Measurements from ENCODE around the gene DUS4L.
A peak's percentile ranks its signal among the peaks of the same experiment; 100 is the strongest.

Gene DUS4L

DNA sequence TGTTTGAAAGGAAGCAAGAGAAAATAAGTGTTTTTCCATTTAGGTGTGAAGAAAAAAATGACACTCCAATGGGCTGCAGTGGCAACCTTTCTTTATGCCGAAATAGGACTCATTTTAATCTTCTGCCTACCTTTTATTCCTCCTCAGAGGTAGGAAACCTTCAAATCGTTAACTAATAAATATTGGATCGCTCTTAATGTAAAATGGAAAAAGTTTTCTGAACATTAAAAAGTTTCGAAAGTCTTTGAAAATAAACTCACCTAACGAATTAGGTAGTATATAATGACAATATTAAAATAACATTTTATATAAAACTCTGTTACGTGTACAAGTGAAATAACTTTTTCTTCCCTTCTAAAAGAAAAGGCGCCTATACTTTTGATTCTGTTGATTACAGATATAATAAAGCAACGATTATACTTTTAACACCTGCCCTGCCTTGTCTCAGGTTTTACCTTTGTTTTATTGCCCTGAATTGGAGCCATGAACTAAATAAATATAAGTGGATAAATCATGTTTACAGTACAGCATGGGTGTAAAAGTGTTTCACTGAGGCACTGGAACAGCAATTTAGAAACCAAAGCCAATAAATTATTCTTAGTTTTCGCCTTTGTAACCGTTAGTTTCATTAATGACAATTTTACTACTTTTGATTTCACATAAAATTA, 17.1 kb downstream of the DUS4L start:
- DNase-seq (ENCODE audit: low spot score): no peak

DNA sequence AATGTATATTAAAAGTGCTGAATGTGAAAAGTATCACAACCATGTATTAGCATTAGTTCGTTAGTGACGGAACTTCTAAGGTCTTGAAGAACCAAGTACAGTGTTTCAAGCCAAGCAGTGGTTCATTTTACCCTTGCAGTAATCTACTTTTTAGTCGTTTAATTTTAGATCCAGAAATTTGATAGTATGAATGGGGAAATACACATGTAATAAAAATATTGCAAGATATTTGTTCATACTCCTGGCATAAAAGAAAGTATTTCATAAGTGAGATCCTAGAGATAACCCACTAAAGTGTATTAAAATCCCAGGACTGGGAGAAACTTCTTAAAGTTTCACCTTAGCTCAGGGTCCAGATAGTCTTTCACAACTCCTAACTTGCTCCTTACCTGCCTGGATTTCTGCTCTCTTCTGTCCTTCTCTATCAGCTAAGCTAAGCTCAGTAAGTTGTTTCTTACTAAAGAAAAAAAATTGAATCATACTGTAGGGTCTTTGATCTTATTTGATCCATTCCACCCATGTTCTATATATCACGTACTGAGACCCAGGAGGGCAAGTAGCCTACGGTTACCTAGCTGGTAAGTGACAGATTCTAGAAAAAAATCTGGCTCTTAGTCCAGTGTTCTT, 17.7 kb downstream of the DUS4L start:
- DNase-seq (ENCODE audit: low spot score): no peak

DNA sequence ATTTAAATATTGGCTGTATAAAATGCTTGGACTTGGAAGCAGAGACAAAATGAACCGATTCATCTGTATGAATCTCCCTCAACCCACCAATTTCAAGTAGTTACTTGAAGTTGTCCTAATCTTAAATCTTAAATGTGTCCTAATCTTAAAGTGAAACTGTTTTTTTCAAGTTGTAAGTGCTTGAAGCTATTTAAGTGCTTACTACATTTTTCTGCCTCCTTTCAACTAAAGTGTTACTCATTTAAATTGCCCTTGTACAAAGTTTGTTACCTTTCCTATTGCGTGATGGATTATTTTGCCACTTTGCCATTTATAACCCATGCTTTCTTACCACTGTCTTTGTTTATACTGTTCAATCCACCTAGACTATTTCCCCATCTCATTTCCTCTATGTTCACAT, 19.1 kb downstream of the DUS4L start:
- DNase-seq (ENCODE audit: low spot score): no peak

DNA sequence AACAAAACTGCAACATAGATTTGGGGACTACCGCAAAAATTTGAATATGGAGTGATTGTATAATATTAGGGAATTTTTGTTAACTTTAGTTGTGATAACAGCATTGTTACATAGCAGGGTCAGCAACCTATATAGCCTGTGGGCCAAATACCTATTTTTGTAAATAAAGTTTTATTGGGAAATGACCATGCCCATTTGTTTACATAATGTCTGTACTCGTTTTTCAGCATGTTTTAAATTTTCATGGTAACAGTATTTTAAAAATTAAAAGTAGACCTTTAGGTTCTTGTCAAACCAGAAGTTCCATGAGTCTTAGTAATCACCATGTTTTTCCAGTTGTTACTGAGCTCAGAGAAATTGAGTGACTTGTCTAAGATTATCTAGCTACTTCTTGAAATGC, 20.9 kb downstream of the DUS4L start:
- no peak for DNase-seq (ENCODE audit: low spot score)

DNA sequence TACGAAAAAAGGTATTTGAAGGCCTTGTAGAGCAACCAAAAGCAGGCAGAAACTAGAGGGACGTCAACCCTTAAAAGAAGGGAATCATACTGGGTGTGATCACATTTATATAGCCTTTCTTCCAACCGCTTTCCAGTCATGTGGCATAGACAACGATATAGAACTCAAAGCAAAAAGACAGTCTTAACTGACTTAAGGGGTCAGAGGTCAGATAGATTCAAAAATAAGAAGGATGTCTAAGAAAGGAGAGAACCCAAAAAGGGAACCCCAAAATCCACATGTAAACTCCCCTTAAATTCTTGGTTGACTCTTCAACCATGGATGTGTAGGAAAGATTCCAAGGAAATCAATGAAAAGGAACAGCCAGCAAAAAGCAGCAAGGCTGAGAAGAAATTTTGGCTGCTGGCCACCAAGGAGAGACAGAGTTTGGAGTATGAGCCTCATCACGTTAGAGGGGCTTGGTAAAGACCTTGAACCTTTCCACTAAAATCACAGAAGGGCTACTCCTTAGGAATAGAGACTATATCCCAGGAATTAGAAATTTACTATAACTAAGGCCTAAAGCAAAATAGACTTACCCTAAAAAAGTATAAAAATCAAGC, 24.9 kb downstream of the DUS4L start:
- no peak for DNase-seq (ENCODE audit: low spot score)

DNA sequence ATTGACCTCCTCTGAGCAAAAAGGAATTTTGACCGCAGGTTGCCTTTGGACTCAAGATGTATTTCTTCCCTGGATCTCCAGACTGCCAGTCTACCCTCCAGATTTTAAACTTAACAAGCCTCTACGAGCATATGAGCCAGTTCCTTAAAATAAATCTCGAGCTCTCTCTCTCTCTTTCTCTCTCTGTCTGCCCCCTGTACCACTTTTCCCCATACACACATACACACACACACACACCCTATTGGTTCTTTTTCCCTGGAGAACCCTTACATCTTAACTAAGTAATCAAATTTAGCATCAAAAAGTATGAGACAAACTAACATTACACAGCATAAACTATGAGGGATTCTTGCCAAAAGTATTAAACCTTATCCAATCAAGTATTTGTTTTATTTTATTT, 27.6 kb downstream of the DUS4L start:
- no peak for DNase-seq (ENCODE audit: low spot score)

DNA sequence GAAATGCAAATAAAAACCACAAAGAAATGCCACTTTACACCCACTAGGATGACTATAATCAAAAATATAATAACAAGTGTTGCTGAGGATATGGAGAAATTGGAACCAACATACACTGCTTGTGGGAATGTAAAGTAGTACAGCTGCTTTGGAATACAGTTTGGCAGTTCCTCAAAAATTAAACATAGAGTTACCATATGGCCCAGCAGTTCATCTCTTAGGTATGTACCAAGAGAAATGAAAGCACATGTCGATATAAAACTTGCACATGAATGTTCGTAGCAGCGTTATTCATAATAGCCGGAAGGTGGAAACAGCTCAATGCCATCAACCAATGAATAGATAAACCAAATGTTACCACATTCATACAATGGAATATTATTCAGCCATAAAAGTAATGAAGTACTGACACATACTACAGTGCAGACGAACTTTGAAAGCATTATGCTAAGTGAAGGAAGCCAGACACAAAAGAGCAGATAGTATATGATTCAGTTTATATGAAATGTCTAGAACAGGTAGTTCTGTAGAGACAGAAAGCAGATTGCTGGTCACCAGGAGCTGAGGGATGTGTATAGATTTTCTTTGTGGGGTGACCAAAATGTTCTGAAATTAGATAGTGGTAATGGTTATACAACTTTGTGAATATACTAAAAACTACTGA, 28.7 kb downstream of the DUS4L start:
- no peak for DNase-seq (ENCODE audit: low spot score)

DNA sequence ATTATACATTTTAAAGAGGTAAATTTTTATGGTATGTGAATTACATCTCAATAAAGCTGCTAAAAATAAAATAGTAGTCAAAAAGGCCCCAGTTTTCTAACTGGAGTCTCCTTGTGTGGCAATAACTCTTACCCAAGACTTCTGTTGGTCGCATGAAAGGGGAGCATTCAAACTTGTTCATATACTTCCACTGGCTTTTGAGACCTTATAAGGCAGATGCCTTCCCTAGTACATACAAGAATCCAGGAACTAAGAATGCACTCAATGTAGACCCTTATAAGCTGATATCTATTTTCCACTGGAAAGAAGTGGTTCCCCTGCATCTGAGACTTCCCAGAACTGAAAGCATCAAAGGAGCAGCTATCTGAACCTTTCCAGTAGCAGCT, 29.2 kb downstream of the DUS4L start:
- no peak for DNase-seq (ENCODE audit: low spot score)

DNA sequence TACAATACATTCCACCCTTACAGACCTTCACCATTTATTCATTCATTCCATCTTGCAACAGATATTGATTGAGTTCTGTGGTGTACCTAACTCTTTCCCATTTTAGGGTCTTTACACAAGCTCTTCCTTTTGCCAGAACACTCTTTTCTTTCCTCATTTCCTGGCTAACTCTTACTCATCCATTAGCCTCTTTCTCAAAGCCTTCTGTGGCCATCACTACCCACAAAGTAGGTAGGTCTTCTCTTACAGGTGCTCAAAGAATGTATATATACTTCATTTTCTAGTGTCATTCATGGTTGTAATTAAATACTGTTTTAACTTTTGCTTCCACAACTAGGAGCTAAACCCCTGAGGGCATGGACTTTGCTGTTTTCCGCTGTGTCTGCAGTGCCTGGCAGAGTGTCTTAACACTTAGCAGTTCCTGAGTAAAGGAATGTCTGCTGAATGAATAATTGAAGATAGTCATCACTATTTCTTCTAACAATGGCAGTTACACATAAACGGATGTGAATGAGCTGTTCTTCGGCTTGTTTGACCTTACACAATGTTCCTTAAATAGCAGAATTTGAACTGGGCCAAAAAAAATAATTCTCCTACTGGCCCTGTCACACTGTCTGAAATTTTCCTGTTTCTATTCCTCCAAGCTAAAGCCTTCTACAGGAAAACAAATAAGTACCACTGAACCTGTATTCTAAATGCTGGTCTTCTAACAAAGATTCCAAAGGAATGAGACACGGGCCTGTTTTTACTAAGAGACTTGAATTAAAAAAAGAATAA, 31.4 kb downstream of the DUS4L start:
- peak; percentile 74 for DNase-seq (ENCODE audit: low spot score)

DNA sequence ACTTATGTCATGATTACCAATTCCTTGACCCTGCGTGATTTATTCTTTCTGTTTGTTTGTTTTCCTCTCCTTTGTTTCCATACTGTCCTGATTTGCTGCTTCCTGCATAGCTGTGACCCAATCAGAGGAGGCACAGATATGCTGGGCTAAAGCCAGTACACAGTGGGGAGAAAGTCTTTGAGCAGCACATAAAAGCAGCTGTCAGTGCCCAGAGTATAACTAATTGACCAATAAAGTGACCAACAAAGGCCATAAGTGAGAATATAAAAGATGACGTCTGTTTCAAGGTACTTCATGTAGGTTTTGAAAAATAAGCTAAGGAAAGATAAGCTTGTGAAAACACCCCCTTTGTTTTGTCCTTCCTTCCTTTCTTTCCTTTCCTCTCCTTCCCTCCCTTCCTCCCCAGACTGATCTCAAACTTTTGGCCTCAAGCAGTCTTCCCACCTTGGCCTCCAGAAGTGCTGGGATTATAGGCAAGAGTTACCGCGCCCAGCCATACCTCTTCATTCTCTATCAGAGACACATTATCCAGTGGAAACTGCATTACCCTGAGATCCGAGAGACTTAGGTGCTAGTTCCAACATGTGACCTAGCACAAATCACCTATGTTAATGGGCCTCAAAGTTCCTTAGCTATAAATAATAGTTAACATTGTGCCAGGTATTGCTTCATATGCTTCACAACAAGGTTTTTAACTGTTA, 33.3 kb downstream of the DUS4L start:
- no peak for DNase-seq (ENCODE audit: low spot score)

DNA sequence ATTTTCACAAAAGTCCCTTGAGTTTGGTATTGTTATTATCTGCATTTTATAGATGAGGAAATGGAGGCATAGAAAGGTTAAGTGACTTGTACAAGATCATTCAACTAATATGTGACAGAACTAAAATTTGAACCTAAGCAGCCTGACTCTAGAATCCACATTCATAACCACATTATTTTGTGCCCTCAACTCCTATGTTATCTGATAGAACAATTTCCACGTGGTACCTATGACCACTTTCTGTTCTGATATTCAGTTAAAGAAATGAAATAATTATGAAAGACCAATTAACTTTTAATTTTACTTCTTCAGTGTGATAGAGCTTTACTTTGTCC, 33.8 kb downstream of the DUS4L start:
- DNase-seq (ENCODE audit: low spot score): no peak

DNA sequence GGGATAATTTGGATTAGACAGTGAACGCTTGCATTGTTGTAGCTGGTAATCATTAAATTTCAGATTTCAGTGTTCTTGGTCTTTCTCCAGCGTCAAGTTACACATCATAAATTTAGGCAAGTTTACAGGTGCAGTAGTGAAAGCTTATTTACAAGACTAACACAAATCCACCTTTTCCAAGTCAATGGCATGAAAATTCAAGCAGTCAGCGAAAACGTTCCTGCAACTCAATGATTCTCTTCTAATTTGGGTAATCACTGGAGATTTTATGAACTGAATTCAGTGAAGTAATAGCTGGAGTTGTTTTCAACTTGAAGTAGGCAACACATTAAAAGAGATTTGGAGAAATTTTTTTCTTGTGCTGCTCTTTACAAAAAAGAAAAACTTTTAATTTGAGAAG, 34.2 kb downstream of the DUS4L start:
- no peak for DNase-seq (ENCODE audit: low spot score)

DNA sequence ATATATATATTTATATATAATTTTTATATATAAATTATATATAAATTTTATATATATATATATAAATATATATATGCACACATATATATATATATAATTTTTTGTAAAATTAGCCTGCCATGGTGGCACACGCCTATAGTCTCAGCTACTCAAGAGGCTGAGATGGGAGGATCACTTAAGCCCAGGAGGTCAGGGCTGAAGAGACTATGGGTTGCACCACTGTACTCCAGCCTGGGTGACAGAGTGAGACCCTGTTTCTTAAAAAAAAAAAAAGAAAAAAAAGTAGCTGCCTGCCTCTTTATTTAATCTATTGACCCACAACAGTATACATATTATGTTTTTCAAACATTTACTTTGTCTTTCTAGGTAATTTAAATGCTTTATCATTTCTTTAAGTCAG, 35.5 kb downstream of the DUS4L start:
- DNase-seq (ENCODE audit: low spot score): no peak

DNA sequence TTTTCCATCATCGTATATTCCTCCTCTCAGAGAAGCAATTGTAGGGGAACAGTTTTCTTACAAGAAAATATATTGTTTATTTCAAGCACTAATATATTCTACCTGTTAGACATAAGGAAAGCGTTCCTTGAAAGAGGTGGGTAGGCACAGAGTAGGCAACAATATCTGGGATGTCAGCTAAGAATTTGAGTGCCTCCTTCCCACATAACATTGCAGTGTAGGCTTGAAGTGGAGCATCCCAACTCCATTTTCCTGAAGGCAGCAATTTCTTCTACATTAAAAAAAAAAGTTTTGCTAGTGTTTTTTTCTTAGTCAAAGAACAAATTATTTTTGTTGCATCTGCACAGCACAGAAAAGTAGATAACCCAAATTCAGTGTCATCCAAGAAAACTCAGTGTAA, 37.0 kb downstream of the DUS4L start:
- DNase-seq (ENCODE audit: low spot score): no peak

DNA sequence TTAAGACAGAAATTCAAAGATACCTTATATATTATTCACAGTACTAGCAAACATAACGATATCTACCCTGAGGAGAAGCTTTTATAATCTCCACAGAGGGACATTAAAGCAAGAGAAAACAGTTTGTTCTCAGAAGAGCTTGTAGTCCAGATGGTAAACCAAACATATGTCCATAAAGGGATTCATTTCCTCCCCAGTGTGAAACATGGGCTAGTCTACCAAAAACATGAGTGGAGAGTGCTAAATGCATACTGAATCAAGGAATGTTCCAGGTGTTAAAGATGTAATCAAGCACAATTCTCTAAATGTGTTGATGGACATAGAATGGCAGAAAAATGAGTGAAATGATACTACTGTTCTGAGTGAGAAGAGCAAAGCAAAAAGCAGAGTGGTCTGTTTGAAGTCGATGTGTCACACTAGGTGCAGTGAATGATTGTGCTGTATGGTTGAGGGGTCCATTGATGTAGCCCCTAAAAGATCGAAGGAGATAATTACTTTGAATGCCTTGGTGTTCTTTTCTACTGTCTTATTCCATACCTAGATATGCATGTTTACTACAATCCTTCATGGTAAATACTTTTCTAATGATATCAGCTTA, 41.5 kb downstream of the DUS4L start:
- DNase-seq (ENCODE audit: low spot score): no peak

DNA sequence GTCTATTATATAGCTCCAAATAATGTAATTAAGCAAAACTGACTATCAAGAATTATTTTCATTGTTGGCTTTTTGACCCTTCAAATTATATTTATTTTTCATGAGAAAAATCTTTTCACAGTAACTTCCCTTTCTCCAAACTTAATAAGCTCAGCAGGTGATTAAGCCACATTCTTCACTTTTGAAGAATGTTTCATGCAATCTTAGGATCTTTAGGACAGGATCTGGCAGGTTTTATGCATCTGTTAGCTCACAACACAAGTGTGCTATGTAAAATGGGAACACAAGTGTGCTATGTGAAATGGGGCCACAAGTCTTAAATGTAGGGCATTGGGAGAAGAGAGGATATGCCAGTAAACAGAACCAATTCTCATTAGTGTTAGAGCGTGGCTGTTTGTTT, 42.5 kb downstream of the DUS4L start:
- no peak for DNase-seq (ENCODE audit: low spot score)

DNA sequence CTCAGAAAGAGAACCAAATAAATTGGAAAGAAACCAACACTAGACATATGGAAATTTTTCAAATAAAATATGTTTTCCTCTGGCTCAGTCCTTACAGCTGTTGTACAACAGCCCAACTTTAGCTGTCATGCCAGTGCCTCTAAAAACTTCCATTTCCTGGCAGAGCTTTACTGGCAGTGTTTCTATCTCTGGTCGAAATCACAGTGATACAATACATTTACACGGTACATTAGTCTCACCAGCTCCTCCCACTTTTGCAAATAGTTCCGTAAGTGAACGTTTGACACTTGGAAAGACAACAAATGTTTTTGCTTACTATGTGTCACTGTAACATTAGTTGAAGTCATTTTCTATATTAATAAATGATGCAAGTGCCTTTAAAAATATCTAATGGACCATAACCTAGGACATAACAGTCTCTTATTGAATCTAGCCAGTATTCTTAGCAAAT, 46.1 kb downstream of the DUS4L start:
- DNase-seq (ENCODE audit: low spot score): no peak

DNA sequence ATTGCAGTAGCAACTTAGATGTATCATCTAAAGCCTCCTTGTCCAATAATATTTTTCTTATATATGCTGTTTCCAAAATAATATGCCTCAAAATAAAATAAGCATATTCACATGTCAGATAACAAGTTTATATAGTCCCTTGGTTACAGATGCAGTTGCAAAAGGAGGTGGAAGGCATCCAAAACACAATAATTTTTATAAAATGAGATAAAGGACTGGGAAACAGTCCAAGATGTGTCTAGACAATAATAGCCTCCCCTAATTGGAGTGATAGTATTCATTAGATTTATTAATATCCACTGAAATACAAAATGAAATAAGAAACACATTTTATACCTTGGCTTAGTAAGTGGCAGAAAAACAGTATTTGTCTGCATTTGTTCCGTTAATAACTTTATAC, 46.6 kb downstream of the DUS4L start:
- no peak for DNase-seq (ENCODE audit: low spot score)

DNA sequence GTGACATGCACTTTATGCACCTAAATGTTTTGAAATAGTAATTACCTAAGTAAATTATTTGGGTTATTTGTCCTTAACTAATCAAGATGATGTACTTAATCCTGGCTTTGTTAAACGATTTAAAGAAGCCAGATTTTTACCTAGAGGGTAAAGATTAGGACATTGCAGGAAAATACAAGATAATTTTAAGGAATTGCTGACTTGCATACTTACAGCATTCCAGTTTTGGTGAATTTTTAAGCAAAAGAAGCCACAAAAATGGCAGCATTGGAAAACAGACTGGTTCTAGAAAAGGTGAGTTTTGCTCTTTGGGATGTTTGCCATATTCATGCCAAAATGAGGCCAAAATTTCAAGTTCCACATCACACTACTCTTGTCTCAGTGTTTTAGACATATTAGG, 49.7 kb downstream of the DUS4L start:
- DNase-seq (ENCODE audit: low spot score): no peak

DNA sequence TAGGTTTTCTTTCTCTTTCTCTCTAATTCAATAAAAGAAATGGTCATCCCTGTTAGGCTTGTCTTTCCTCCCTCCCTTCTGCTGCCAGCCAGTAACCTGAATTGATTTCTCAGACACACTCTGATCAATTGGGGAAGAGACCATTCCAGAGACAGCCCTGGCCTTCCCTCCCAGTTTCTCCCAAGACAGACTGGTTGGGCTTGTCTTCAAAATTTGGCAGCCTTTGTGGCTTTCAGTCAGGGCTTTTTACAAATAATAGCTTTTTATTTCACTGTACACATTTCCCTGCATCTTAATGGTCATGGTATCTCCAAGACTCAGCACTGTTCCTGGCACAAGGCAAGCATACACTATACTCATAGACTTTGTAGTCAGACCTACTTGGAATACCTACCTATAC, 50.2 kb downstream of the DUS4L start:
- no peak for DNase-seq (ENCODE audit: low spot score)

DNA sequence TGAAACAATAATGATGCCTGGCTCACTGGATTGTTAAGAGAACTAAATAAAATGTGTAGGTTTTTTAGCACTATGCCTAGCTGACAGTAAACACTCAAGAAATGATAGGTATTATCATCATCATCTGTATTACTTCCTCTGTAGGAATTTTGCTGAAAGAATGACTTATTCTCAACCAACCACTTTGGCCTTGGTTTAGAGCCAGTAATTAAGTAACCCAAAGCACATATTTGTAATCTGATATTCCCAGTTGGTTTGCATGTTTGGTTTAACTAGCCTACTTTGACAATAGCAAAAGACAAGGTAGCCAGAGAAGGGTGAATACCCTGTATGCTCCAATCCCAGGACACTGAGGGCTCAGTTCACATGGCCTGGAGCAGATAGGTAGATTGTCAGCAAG, 50.7 kb downstream of the DUS4L start:
- no peak for DNase-seq (ENCODE audit: low spot score)

Data from COLO829 (cell line).